Type B pancreatic cell (in vitro differentiated cells): ENCODE results near the gene CACYBP. TPM values are rescaled to one million over a fixed set of nuclear protein-coding genes. Genes with fewer than 3 reads are reported as not detected.
"Not testable (repeated sequence)": the region's sequence is repeated elsewhere in the genome, so short reads cannot be mapped to it uniquely, and the experiment has no call there.

Experiments used
- DNase-seq: peaks from one replicate; pipeline ENCODE4 v3.0.0; 2021; ENCODE audit warnings: mixed read lengths; ENCODE audit not compliant: unreplicated experiment; ENCODE audit errors: extremely low spot score
- H3K27ac Mint-ChIP-seq: 2 replicates; pipeline ENCODE4 v1.8.0; 2021; ENCODE audit warnings: mild to moderate bottlenecking, mixed read lengths
- H3K27me3 Mint-ChIP-seq: 2 replicates; pipeline ENCODE4 v1.8.0; 2021; ENCODE audit warnings: mixed read lengths
- H3K36me3 Mint-ChIP-seq: 2 replicates; pipeline ENCODE4 v1.8.0; 2021; ENCODE audit warnings: mixed read lengths
- H3K4me1 Mint-ChIP-seq: one replicate; pipeline ENCODE4 v1.8.0; 2021; ENCODE audit warnings: mixed read lengths; ENCODE audit not compliant: unreplicated experiment
- H3K4me3 Mint-ChIP-seq: 2 replicates; pipeline ENCODE4 v1.8.0; 2021; ENCODE audit warnings: mild to moderate bottlenecking, mixed read lengths
- H3K9me3 Mint-ChIP-seq: 2 replicates; pipeline ENCODE4 v1.8.0; 2021; ENCODE audit warnings: mixed read lengths
- total RNA-seq: library from RNA; stranded (reverse); gene quantifications from 2 replicates; pipeline ENCODE4 v1.2.1, GENCODE V29; 2021; ENCODE audit warnings: low replicate concordance
- TF ChIP-seq, protein P1 (sequence below): fragments of 200-600 bp; sonication (generic); conservative IDR thresholded peaks from 2 replicates; pipeline ENCODE4 v1.5.0; 2021; ENCODE audit warnings: antibody characterized with exemption, mild to moderate bottlenecking

The CACYBP gene
- total RNA-seq, 1 donor from 2014 or later = 124 TPM

DNA sequence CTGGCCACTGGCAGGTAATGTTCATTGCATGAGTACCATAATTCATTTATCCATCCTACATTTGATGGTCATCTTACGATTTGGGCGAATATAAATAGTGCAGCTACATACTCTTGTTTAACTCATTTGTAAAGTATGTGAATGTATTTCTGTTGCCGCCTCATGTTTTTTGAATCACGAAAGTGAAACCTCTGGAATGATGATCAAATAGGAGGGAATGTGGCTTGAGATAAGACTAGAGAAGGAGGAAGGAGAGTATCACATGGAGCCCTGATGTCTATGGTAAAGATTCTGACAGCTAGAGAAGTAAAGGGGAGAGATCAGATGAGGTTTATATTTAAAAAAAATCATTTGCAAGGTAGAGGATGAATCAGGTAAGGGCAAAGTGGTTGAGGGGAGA, 15.5 kb downstream of the CACYBP start:
- no peaks in the 10 kb centered on the region for H3K9me3 Mint-ChIP-seq
- TF ChIP-seq, protein P1, sequence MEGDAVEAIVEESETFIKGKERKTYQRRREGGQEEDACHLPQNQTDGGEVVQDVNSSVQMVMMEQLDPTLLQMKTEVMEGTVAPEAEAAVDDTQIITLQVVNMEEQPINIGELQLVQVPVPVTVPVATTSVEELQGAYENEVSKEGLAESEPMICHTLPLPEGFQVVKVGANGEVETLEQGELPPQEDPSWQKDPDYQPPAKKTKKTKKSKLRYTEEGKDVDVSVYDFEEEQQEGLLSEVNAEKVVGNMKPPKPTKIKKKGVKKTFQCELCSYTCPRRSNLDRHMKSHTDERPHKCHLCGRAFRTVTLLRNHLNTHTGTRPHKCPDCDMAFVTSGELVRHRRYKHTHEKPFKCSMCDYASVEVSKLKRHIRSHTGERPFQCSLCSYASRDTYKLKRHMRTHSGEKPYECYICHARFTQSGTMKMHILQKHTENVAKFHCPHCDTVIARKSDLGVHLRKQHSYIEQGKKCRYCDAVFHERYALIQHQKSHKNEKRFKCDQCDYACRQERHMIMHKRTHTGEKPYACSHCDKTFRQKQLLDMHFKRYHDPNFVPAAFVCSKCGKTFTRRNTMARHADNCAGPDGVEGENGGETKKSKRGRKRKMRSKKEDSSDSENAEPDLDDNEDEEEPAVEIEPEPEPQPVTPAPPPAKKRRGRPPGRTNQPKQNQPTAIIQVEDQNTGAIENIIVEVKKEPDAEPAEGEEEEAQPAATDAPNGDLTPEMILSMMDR = no peak
- H3K4me3 Mint-ChIP-seq = no peak overlapping the region
- no peaks in the 10 kb centered on the region for H3K27me3 Mint-ChIP-seq
- DNase-seq = no peak
- no peaks in the 10 kb centered on the region for H3K4me1 Mint-ChIP-seq
- no peak overlapping the region for H3K27ac Mint-ChIP-seq
- peaks cover 41% of the 10 kb centered on the region for H3K36me3 Mint-ChIP-seq

DNA sequence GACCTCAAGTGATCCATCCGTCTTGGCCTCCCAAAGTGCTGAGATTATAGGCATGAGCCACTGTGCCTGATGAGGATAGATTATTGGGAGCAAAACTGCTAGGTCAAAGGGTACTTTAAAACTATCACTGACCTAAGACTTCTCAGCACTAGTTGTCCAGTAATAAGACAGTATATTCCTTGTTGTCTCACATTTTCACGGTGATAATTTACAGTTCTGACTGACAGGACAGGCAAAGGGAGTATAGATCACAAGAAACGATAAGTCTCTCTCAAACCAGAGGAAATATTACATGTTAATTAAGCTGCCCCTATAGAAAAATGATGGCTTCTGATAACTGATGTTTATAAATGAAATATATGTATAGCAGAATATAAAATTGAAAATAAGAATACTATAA, 19.8 kb downstream of the CACYBP start:
- no peak for DNase-seq
- no peaks in the 10 kb centered on the region for H3K27me3 Mint-ChIP-seq
- H3K9me3 Mint-ChIP-seq = peaks cover 5% of the 10 kb centered on the region
- H3K27ac Mint-ChIP-seq = no peak overlapping the region
- peaks cover 14% of the 10 kb centered on the region for H3K36me3 Mint-ChIP-seq
- H3K4me3 Mint-ChIP-seq = no peak overlapping the region
- TF ChIP-seq, protein P1 = no peak
- peaks cover 13% of the 10 kb centered on the region for H3K4me1 Mint-ChIP-seq

DNA sequence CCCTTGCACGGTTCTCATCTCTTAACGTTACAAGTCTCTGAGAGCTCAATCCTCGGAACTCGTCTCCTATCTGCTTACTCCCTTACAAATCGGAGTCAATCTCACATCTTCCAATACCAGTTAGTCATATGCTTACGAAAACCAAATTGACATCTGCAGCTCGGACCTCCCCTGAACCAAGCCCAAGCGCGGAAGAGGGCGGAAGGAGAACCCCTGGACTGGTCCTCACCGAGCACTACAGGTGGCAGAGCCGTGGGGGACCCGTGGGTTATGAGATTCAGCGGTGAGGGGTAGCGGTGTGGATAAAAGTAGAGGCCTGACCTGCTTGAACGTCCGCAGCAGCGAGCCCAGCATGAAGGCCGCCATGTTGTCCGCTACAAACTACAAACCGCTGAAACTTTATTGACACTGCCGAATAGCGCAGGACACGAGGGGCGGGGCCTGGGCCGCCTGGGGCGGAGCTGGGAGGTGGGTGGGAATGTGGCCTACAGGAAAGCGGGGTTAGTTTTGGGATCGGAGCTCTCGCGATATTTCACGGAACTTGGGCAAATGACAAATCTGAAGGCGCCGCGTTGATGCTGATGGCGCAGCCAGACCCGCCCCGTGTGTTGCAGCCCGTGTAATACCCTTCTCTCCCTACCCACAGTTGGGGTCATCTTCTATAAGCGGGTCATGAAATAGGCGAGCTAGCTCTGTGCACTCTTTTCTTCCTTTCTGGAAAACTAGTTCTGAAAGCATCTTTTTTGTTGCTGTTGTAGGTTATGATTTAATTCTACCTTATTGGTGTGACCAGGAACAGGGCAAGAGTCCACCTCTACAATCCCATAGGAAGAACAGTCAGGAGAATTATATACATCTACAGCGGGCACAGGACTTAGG, 23.5 kb downstream of the CACYBP start, which contains the start of gene MRPS14:
Gene MRPS14, minus strand, starts transcription at position 383 of the 879 bp plus-strand sequence. Its CDS starts 17 bp downstream, at position 366.
- Mint-ChIP-seq H3K36me3 (peaks cover 3% of the 10 kb centered on the region), H3K27ac (peak within 1 kb of the TSS; percentile 93), H3K9me3 (peaks cover 5% of the 10 kb centered on the region), H3K27me3 (no peaks in the 10 kb centered on the region), H3K4me1 (peaks cover 13% of the 10 kb centered on the region), H3K4me3 (peak within 1 kb of the TSS; percentile 96)
- DNase-seq = peak; percentile 97
- TF ChIP-seq, protein P1 = no peak

DNA sequence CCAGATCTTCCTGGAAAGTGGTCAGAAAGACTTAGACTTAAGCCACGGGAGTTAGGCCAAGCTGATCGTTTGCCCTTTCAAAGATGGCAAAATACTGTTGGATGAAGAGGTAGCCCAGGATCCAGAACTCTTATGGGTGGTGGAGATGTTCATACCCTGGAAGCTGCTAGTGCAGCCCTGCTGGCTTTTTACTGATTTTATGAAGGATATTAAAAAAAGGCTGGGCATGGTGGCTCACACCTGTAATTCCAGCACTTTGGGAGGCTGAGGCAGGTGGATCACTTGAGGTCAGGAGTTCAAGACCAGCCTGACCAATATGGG, 24.1 kb downstream of the CACYBP start:
- H3K9me3 Mint-ChIP-seq, H3K27me3 Mint-ChIP-seq, DNase-seq, H3K36me3 Mint-ChIP-seq: not testable (repeated sequence)
- Mint-ChIP-seq H3K27ac (peak overlapping the region; percentile 93), H3K4me1 (peaks cover 13% of the 10 kb centered on the region), H3K4me3 (peak overlapping the region; percentile 96)

DNA sequence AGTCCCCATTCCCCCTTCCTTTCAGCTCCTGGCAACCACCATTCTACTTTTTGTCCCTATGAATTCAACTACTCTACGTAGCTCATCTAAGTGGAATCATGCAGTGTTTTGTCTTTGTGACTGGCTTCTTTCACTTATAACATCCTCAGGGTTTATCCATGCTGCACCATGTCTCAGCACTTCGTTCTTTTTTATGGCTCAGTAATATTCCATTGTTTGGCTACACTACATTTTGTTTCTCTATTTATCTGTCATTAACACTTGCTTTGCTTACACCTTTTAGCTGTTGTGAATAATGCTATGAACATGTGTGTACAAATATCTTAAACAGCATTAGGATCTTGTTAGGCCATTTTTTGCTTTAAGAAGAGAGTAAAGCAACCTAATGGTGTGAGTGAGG, 25.0 kb downstream of the CACYBP start:
- Mint-ChIP-seq H3K27ac (peak overlapping the region; percentile 16), H3K36me3 (no peaks in the 10 kb centered on the region), H3K4me3 (peak overlapping the region; percentile 53), H3K27me3 (no peaks in the 10 kb centered on the region), H3K4me1 (peaks cover 19% of the 10 kb centered on the region), H3K9me3 (peaks cover 5% of the 10 kb centered on the region)
- no peak for DNase-seq
- TF ChIP-seq, protein P1 = no peak

DNA sequence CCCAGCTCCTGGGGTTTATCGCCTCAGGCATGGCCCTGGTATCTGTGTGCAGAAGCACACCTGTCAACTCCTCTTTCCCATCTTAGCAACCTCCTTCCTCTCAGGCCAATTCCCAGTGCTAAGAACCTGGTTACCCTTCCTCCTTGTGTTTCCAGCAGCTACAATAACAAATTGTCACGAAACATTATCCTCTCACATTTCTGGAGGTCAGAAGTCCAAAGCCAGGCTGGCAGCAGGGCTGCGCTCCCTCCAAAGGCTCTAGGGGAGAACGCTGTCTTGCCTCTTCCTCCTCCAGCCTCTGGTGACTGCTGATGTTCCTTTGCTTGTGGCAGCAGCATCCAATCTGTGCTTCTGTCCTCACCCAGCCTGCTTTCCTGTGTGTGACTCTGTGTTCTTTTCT, 34.2 kb downstream of the CACYBP start:
- Mint-ChIP-seq H3K4me1 (peaks cover 17% of the 10 kb centered on the region), H3K27ac (peak overlapping the region; percentile 30), H3K4me3 (no peak overlapping the region), H3K9me3 (no peaks in the 10 kb centered on the region), H3K36me3 (no peaks in the 10 kb centered on the region), H3K27me3 (no peaks in the 10 kb centered on the region)
- TF ChIP-seq, protein P1 = no peak
- no peak for DNase-seq
